ENCODE measurements around the gene BLOC1S1. TPM values are rescaled to one million over a fixed set of nuclear protein-coding genes. Genes with fewer than 3 reads are reported as not detected.
A peak's percentile ranks its signal among the peaks of the same experiment; 100 is the strongest.

BLOC1S1 gene
- total RNA-seq, 2 experiments from 2014 or later: 34.8 to 36.9 TPM

GRCh38 chr12:55713721-55714120 lies 2.1 kb upstream of the BLOC1S1 start:
- H3K4me3 Mint-ChIP-seq: peak overlapping the region; percentile 36
- peaks cover 13% of the 10 kb centered on the region for H3K36me3 Mint-ChIP-seq (ENCODE audit: low read depth)
- H3K27ac ChIP-seq (ENCODE audit: low read depth in 1 of 2, low read length in 2 of 2): no peak overlapping the region
- TF ChIP-seq CTCF (IDR thresholded peaks at IDR 0.05): no peak
- H3K36me3 ChIP-seq (ENCODE audit: insufficient read depth, low read length): peaks cover 4% of the 10 kb centered on the region
- ATAC-seq (ENCODE audit: poor library complexity) (no peak), DNase-seq (no peak)
- intact Hi-C loops (cut with DNase I, micrococcal nuclease): no loop called here
- H3K9me3 ChIP-seq (ENCODE audit: control insufficient read depth in 1 of 2, insufficient read depth in 1 of 2, low read length in 2 of 2): no peaks in the 10 kb centered on the region
- ChIA-PET POLR2A (no interaction called here), CTCF (no interaction called here)
- no peak overlapping the region for H3K4me3 ChIP-seq (ENCODE audit: low read length)
- H3K4me1 Mint-ChIP-seq (ENCODE audit: low read depth): peaks cover 40% of the 10 kb centered on the region
- H3K27me3 Mint-ChIP-seq: peaks cover 16% of the 10 kb centered on the region
- no peaks in the 10 kb centered on the region for H3K9me3 Mint-ChIP-seq
- H3K4me1 ChIP-seq (ENCODE audit: insufficient read depth, low read length): peaks cover 29% of the 10 kb centered on the region
- H3K27me3 ChIP-seq (ENCODE audit: control insufficient read depth in 1 of 2, insufficient read depth in 2 of 2, low read length in 2 of 2): peaks cover 0 to 6% of the 10 kb centered on the region in 2 experiments
- no peak overlapping the region for H3K27ac Mint-ChIP-seq

GRCh38 chr12:55715169-55715764 lies 579 bp upstream of the BLOC1S1 start:
- intact Hi-C loops (cut with DNase I, micrococcal nuclease): no loop called here
- Histone ChIP-seq H3K4me1 (ENCODE audit: insufficient read depth, low read length) (peaks cover 37% of the 10 kb centered on the region), H3K4me3 (ENCODE audit: low read length) (peak overlapping the region; percentile 75), H3K9me3 (ENCODE audit: control insufficient read depth in 1 of 2, insufficient read depth in 1 of 2, low read length in 2 of 2) (no peaks in the 10 kb centered on the region), H3K36me3 (ENCODE audit: insufficient read depth, low read length) (peaks cover 18% of the 10 kb centered on the region), H3K27ac (ENCODE audit: low read depth in 1 of 2, low read length in 2 of 2) (peak overlapping the region; percentile 93 to 94), H3K27me3 (ENCODE audit: control insufficient read depth in 1 of 2, insufficient read depth in 2 of 2, low read length in 2 of 2) (no peaks in the 10 kb centered on the region)
- peaks cover 17% of the 10 kb centered on the region for H3K36me3 Mint-ChIP-seq (ENCODE audit: low read depth)
- H3K9me3 Mint-ChIP-seq: no peaks in the 10 kb centered on the region
- POLR2A ChIA-PET: interaction anchor here (0.7 to 2.7 kb wide), 13 partner anchors 8 to 914 kb away, joined by 3 to 30 read pairs (median 6); partner anchors contain the start of genes CD63, ITGA7, ORMDL2 and RAB5B
- no peak for DNase-seq
- ATAC-seq (ENCODE audit: poor library complexity): no peak
- peak overlapping the region; percentile 96 for H3K4me3 Mint-ChIP-seq
- H3K4me1 Mint-ChIP-seq (ENCODE audit: low read depth): peaks cover 34% of the 10 kb centered on the region
- H3K27me3 Mint-ChIP-seq: peaks cover 4% of the 10 kb centered on the region
- CTCF ChIA-PET: interaction anchor here (1.0 to 1.6 kb wide), 3 partner anchors 9 to 70 kb away, joined by 3 to 9 read pairs (median 4); no protein-coding TSS in a partner anchor
- peak overlapping the region; percentile 92 for H3K27ac Mint-ChIP-seq
- TF ChIP-seq CTCF (IDR thresholded peaks at IDR 0.05): no peak

- Mint-ChIP-seq H3K9me3 (no peaks in the 10 kb centered on the region), H3K36me3 (ENCODE audit: low read depth) (peaks cover 21% of the 10 kb centered on the region), H3K4me1 (ENCODE audit: low read depth) (peaks cover 34% of the 10 kb centered on the region), H3K27me3 (peaks cover 4% of the 10 kb centered on the region), H3K27ac (peak overlapping the region; percentile 92), H3K4me3 (peak overlapping the region; percentile 96)
- H3K27ac ChIP-seq (ENCODE audit: low read depth in 1 of 2, low read length in 2 of 2): peak overlapping the region; percentile 93 to 94
- POLR2A ChIA-PET: interaction anchor here (1.0 to 2.7 kb wide), 9 partner anchors 9 to 913 kb away, joined by 3 to 30 read pairs (median 6); partner anchors contain the start of genes CD63, ITGA7, ORMDL2 and RAB5B
- peak overlapping the region; percentile 75 for H3K4me3 ChIP-seq (ENCODE audit: low read length)
- no peaks in the 10 kb centered on the region for H3K9me3 ChIP-seq (ENCODE audit: control insufficient read depth in 1 of 2, insufficient read depth in 1 of 2, low read length in 2 of 2)
- peaks cover 44% of the 10 kb centered on the region for H3K4me1 ChIP-seq (ENCODE audit: insufficient read depth, low read length)
- CTCF ChIA-PET: interaction anchor here (1.6 kb wide), 1 partner anchor 21 kb away, joined by 9 read pairs; no protein-coding TSS in a partner anchor
- intact Hi-C loops (cut with DNase I, micrococcal nuclease): no loop called here
- DNase-seq: no peak
- no peak for TF ChIP-seq CTCF (IDR thresholded peaks at IDR 0.05)
- no peaks in the 10 kb centered on the region for H3K27me3 ChIP-seq (ENCODE audit: control insufficient read depth in 1 of 2, insufficient read depth in 2 of 2, low read length in 2 of 2)
- H3K36me3 ChIP-seq (ENCODE audit: insufficient read depth, low read length): peaks cover 18% of the 10 kb centered on the region
- no peak for ATAC-seq (ENCODE audit: poor library complexity)
These were observed 724 bp downstream of the BLOC1S1 start for GRCh38 chr12:55716582-55716957.
